Omental fat pad (tissue), 4 donors: Measurements from ENCODE around the gene RBFOX2. TPM values are rescaled to one million over a fixed set of nuclear protein-coding genes. Genes with fewer than 3 reads are reported as not detected.
"Not testable (repeated sequence)": the region's sequence is repeated elsewhere in the genome, so short reads cannot be mapped to it uniquely, and the experiment has no call there.

Experiments used
- ATAC-seq: fragments of 150-250 bp; one replicate; pipeline ENCODE4 v1.9.1; 2016; ENCODE audit warnings: mild to moderate bottlenecking, moderate library complexity; ENCODE audit not compliant: low FRiP score
- DNase-seq: peaks from one replicate; pipeline ENCODE4 v3.0.0-alpha.2; 2019; ENCODE audit warnings: low spot score
- CTCF ChIP-seq, 3 donors: fragments of 450-650 bp; IDR thresholded peaks; one replicate each; pipeline ENCODE4 v1.5.1; 2016 to 2017; ENCODE audit warnings: antibody characterized with exemption in 3 of 3, mild to moderate bottlenecking in 3 of 3, moderate library complexity in 2 of 3
- total RNA-seq, 4 donors: library from RNA; depleted of rRNA; stranded (reverse); fragments of >200 nt; gene quantifications; one replicate each; pipeline ENCODE4 v1.1.0, GENCODE V29; 2016

RBFOX2 gene
- total RNA-seq, 4 donors from 2014 or later = 41.2 to 80.7 (median 60.1) TPM

- TF ChIP-seq CTCF (IDR thresholded peaks at IDR 0.05) = no peak
- no peak for DNase-seq
- ATAC-seq = no peak
Observed at GRCh38 chr22:35998748-35999147, 29.9 kb downstream of the RBFOX2 start.

GRCh38 chr22:35997438-35997837 is 31.2 kb downstream of the RBFOX2 start:
- ATAC-seq (no peak), DNase-seq (no peak)
- TF ChIP-seq CTCF (IDR thresholded peaks at IDR 0.05) = no peak

- TF ChIP-seq CTCF (IDR thresholded peaks at IDR 0.05) = no peak
- no peak for ATAC-seq
- DNase-seq = no peak
Observed at GRCh38 chr22:35996596-35996995, 32.0 kb downstream of the RBFOX2 start.

- no peak for TF ChIP-seq CTCF (IDR thresholded peaks at IDR 0.05)
- peak; percentile 80 for ATAC-seq
- no peak for DNase-seq
Observed at GRCh38 chr22:35995772-35996171, 32.9 kb downstream of the RBFOX2 start.

- ATAC-seq = peak; percentile 24
- DNase-seq = no peak
- TF ChIP-seq CTCF (IDR thresholded peaks at IDR 0.05) = no peak
Observed at GRCh38 chr22:35995348-35995747, 33.3 kb downstream of the RBFOX2 start.

GRCh38 chr22:35993727-35994126 is 34.9 kb downstream of the RBFOX2 start:
- DNase-seq, ATAC-seq: not testable (repeated sequence)

GRCh38 chr22:35993048-35993714 is 35.4 kb downstream of the RBFOX2 start:
- no peak for DNase-seq
- TF ChIP-seq CTCF (IDR thresholded peaks at IDR 0.05) = no peak
- no peak for ATAC-seq
